Muscle layer of duodenum (tissue), 2 donors: ENCODE data around the gene GNG13.

Experiments
- H3K27ac ChIP-seq: one replicate; pipeline ENCODE4 v1.7.0; 2013; ENCODE audit warnings: mild to moderate bottlenecking, low read length
- H3K27me3 ChIP-seq: one replicate; pipeline ENCODE4 v1.7.0; 2013; ENCODE audit warnings: low read depth, mild to moderate bottlenecking, control low read depth, low read length
- H3K36me3 ChIP-seq, 2 donors: one replicate each; pipeline ENCODE4 v1.7.0; 2013; ENCODE audit warnings: low read length in 2 of 2, control low read depth in 1 of 2, mild to moderate bottlenecking in 1 of 2; ENCODE audit not compliant: insufficient read depth in 2 of 2, control insufficient read depth in 1 of 2
- H3K4me1 ChIP-seq, 2 donors: one replicate each; pipeline ENCODE4 v1.7.0; 2013; ENCODE audit warnings: low read length in 2 of 2, mild to moderate bottlenecking in 2 of 2, control low read depth in 1 of 2, moderate library complexity in 1 of 2; ENCODE audit not compliant: insufficient read depth in 2 of 2, control insufficient read depth in 1 of 2
- H3K4me3 ChIP-seq, 2 donors: one replicate each; pipeline ENCODE4 v1.7.0; 2013; ENCODE audit warnings: low read length in 2 of 2, low read depth in 1 of 2, mild to moderate bottlenecking in 1 of 2
- H3K9me3 ChIP-seq, 2 donors: one replicate each; pipeline ENCODE4 v1.7.0; 2013; ENCODE audit warnings: low read length in 2 of 2, control low read depth in 1 of 2, mild to moderate bottlenecking in 1 of 2; ENCODE audit not compliant: control insufficient read depth in 1 of 2
- donor health status: healthy.

GNG13 gene

GRCh38 chr16:750485-750884, 50.0 kb downstream of the GNG13 start:
- Histone ChIP-seq H3K27me3 (peaks cover 5% of the 10 kb centered on the region), H3K9me3 (no peaks in the 10 kb centered on the region), H3K36me3 (no peaks in the 10 kb centered on the region), H3K4me3 (no peak overlapping the region), H3K4me1 (no peaks in the 10 kb centered on the region), H3K27ac (no peak overlapping the region)

GRCh38 chr16:749010-749409, 51.5 kb downstream of the GNG13 start:
- H3K27ac ChIP-seq, result no peak overlapping the region
- H3K4me1 ChIP-seq, result no peaks in the 10 kb centered on the region
- H3K36me3 ChIP-seq, result no peaks in the 10 kb centered on the region
- peaks cover 5% of the 10 kb centered on the region for H3K27me3 ChIP-seq
- H3K4me3 ChIP-seq, result no peak overlapping the region
- no peaks in the 10 kb centered on the region for H3K9me3 ChIP-seq
